ENCODE data around the gene SKAP2. TPM values are rescaled to one million over a fixed set of nuclear protein-coding genes. Genes with fewer than 3 reads are reported as not detected.

SKAP2 gene
- total RNA-seq, 2 donors from 2014 or later, result 7.8 to 11.2 TPM

- no peaks in the 10 kb centered on the region for H3K9me3 ChIP-seq
- no peak overlapping the region for H3K27ac ChIP-seq
- TF ChIP-seq, protein P1, sequence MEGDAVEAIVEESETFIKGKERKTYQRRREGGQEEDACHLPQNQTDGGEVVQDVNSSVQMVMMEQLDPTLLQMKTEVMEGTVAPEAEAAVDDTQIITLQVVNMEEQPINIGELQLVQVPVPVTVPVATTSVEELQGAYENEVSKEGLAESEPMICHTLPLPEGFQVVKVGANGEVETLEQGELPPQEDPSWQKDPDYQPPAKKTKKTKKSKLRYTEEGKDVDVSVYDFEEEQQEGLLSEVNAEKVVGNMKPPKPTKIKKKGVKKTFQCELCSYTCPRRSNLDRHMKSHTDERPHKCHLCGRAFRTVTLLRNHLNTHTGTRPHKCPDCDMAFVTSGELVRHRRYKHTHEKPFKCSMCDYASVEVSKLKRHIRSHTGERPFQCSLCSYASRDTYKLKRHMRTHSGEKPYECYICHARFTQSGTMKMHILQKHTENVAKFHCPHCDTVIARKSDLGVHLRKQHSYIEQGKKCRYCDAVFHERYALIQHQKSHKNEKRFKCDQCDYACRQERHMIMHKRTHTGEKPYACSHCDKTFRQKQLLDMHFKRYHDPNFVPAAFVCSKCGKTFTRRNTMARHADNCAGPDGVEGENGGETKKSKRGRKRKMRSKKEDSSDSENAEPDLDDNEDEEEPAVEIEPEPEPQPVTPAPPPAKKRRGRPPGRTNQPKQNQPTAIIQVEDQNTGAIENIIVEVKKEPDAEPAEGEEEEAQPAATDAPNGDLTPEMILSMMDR (IDR thresholded peaks at IDR 0.05), result no peak
- no peaks in the 10 kb centered on the region for H3K27me3 ChIP-seq
- no peak overlapping the region for H3K4me3 ChIP-seq
- H3K36me3 ChIP-seq, result no peaks in the 10 kb centered on the region
- DNase-seq (ENCODE audit: low spot score), result no peak
- H3K4me1 ChIP-seq, result no peaks in the 10 kb centered on the region
Observed at GRCh38 chr7:26655781-26656180, 208.6 kb downstream of the SKAP2 start.

DNA sequence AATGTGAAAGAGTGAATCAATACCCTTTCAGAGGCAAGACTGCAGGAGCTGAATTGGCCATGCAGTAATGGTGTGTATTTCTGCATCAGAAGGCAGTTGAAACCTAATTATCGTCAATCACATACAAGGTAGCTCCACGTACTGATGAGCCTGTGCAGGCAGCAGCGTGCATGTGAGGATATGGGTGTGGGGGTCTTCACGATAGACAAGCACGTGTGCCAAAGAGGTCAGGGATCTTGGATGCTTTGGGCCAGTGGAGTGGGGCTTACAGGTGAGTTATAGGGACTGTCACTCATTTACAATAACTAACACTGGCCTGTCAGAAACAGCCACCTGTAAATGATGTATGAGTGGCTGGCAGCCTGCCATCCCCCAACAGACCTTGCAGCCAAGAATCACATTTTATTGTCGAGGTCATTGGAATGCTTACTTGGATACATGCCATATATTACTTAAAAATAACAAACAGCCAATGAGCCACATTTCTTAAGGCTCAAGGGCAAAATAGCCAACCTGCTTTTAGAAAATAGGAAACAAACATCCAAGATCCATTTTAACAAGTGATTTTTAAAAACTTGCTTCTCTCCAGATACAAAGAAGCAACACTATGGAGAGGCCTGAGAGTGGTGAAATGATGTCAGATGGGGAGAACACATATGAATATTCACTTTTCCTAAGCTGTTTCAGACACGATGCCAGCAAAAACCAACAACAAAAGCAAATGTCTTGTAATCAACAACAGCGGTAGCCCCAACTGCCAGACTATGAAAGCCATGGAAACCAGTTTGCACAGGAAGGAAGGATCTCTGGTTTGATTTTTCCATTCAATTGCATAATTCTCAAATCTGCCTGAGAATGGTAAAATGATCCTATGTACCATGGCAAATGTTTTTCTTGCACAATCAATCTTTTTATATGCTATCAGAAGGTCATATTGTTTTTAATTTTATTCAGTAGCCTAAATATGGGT, 210.7 kb downstream of the SKAP2 start:
- Histone ChIP-seq H3K27ac (no peak overlapping the region), H3K4me3 (no peak overlapping the region), H3K27me3 (no peaks in the 10 kb centered on the region), H3K36me3 (no peaks in the 10 kb centered on the region), H3K9me3 (no peaks in the 10 kb centered on the region), H3K4me1 (no peaks in the 10 kb centered on the region)
- TF ChIP-seq, protein P1 (IDR thresholded peaks at IDR 0.05), result no peak
- no peak for DNase-seq (ENCODE audit: low spot score)

GRCh38 chr7:26652401-26653100, 211.8 kb downstream of the SKAP2 start:
- TF ChIP-seq, protein P1 (IDR thresholded peaks at IDR 0.05), result no peak
- no peak for DNase-seq (ENCODE audit: low spot score)
- Histone ChIP-seq H3K4me1 (no peaks in the 10 kb centered on the region), H3K4me3 (no peak overlapping the region), H3K27me3 (no peaks in the 10 kb centered on the region), H3K36me3 (no peaks in the 10 kb centered on the region), H3K9me3 (no peaks in the 10 kb centered on the region), H3K27ac (no peak overlapping the region)

GRCh38 chr7:26650103-26650502, 214.3 kb downstream of the SKAP2 start:
- DNase-seq (ENCODE audit: low spot score), result no peak
- TF ChIP-seq, protein P1 (IDR thresholded peaks at IDR 0.05), result no peak
- H3K4me3 ChIP-seq, result no peak overlapping the region

DNA sequence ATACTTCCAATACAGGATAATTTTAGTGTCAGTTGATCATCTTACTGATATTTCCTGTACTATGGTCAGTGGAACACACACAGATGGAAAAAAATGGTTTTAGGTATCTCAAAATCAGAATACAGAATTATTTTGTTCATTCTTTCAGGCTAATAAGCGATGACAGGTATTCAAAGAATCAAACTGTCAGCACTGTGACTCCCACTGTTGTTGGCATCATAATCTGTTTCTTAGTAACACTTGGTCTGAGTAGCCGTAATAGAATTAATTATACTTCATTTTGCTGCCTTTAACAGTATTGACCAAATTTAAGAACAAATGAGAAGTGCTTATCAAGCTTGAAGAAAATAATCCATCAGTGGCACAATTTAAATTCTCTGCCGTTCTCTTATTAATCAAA, 215.0 kb downstream of the SKAP2 start:
- no peaks in the 10 kb centered on the region for H3K36me3 ChIP-seq
- TF ChIP-seq, protein P1 (IDR thresholded peaks at IDR 0.05), result no peak
- no peaks in the 10 kb centered on the region for H3K9me3 ChIP-seq
- DNase-seq (ENCODE audit: low spot score), result no peak
- no peak overlapping the region for H3K27ac ChIP-seq
- no peaks in the 10 kb centered on the region for H3K27me3 ChIP-seq
- no peak overlapping the region for H3K4me3 ChIP-seq
- no peaks in the 10 kb centered on the region for H3K4me1 ChIP-seq

More at GRCh38 chr7:26650103-26650502, 214.3 kb downstream of the SKAP2 start:
- Histone ChIP-seq H3K27me3 (no peaks in the 10 kb centered on the region), H3K36me3 (no peaks in the 10 kb centered on the region), H3K9me3 (no peaks in the 10 kb centered on the region), H3K4me1 (no peaks in the 10 kb centered on the region), H3K27ac (no peak overlapping the region)

Measured in right atrium auricular region (tissue), 2 donors.